ES-I3 (cell line): ENCODE data around the gene SLITRK3.
A peak's percentile ranks its signal among the peaks of the same experiment; 100 is the strongest.

ENCODE experiments used
- H3K36me3 ChIP-seq: 2 replicates; pipeline ENCODE4 v1.6.1; 2013; ENCODE audit warnings: mild to moderate bottlenecking, low read length, control low read depth, moderate library complexity; ENCODE audit not compliant: insufficient read depth
- H3K4me1 ChIP-seq: 2 replicates; pipeline ENCODE4 v1.6.1; 2013; ENCODE audit warnings: mild to moderate bottlenecking, control low read depth, low read length; ENCODE audit not compliant: insufficient read depth
- H3K9ac ChIP-seq: 2 replicates; pipeline ENCODE4 v1.6.1; 2013; ENCODE audit warnings: low read depth, mild to moderate bottlenecking, low read length, moderate library complexity
- H3K9me3 ChIP-seq: 2 replicates; pipeline ENCODE4 v1.6.1; 2013; ENCODE audit warnings: mild to moderate bottlenecking, low read length, moderate library complexity; ENCODE audit not compliant: control insufficient read depth, insufficient read depth

SLITRK3 gene

GRCh38 chr3:165197481-165197800, 1.3 kb upstream of the SLITRK3 start:
- no peaks in the 10 kb centered on the region for H3K9me3 ChIP-seq
- no peak overlapping the region for H3K9ac ChIP-seq
- H3K36me3 ChIP-seq: no peaks in the 10 kb centered on the region
- no peaks in the 10 kb centered on the region for H3K4me1 ChIP-seq

GRCh38 chr3:165196577-165197480, 645 bp upstream of the SLITRK3 start:
- Histone ChIP-seq H3K4me1 (peaks cover 1% of the 10 kb centered on the region; the same call in 1 of the 2 replicates), H3K9me3 (no peaks in the 10 kb centered on the region), H3K9ac (peak overlapping the region; percentile 59), H3K36me3 (no peaks in the 10 kb centered on the region)

- Histone ChIP-seq H3K9me3 (no peaks in the 10 kb centered on the region), H3K36me3 (no peaks in the 10 kb centered on the region), H3K4me1 (peaks cover 3% of the 10 kb centered on the region; the same call in 1 of the 2 replicates), H3K9ac (peak overlapping the region; percentile 59; the same call in 1 of the 2 replicates)
Observed at GRCh38 chr3:165195241-165195639, 944 bp downstream of the SLITRK3 start.

GRCh38 chr3:165194511-165195240, 1.5 kb downstream of the SLITRK3 start:
- Histone ChIP-seq H3K4me1 (peaks cover 3% of the 10 kb centered on the region; the same call in 1 of the 2 replicates), H3K9me3 (no peaks in the 10 kb centered on the region), H3K36me3 (no peaks in the 10 kb centered on the region), H3K9ac (peak overlapping the region; percentile 59; the same call in 1 of the 2 replicates)

GRCh38 chr3:165193366-165194254, 2.6 kb downstream of the SLITRK3 start:
- H3K4me1 ChIP-seq: peaks cover 3% of the 10 kb centered on the region; the same call in 1 of the 2 replicates
- no peaks in the 10 kb centered on the region for H3K9me3 ChIP-seq
- peak overlapping the region; percentile 59; the same call in 1 of the 2 replicates for H3K9ac ChIP-seq
- no peaks in the 10 kb centered on the region for H3K36me3 ChIP-seq

GRCh38 chr3:165192610-165193192, 3.5 kb downstream of the SLITRK3 start:
- Histone ChIP-seq H3K9me3 (no peaks in the 10 kb centered on the region), H3K9ac (peak overlapping the region; percentile 59; the same call in 1 of the 2 replicates)

GRCh38 chr3:165191491-165191890, 4.7 kb downstream of the SLITRK3 start:
- H3K9ac ChIP-seq: no peak overlapping the region
- no peaks in the 10 kb centered on the region for H3K9me3 ChIP-seq
- H3K36me3 ChIP-seq: no peaks in the 10 kb centered on the region
- peaks cover 3% of the 10 kb centered on the region; the same call in 1 of the 2 replicates for H3K4me1 ChIP-seq

More at GRCh38 chr3:165192610-165193192, 3.5 kb downstream of the SLITRK3 start:
- H3K36me3 ChIP-seq: no peaks in the 10 kb centered on the region
- H3K4me1 ChIP-seq: peaks cover 3% of the 10 kb centered on the region; the same call in 1 of the 2 replicates

- Histone ChIP-seq H3K4me1 (peaks cover 3% of the 10 kb centered on the region; the same call in 1 of the 2 replicates), H3K9ac (no peak overlapping the region), H3K36me3 (no peaks in the 10 kb centered on the region), H3K9me3 (no peaks in the 10 kb centered on the region)
Observed at GRCh38 chr3:165188452-165188851, 7.7 kb downstream of the SLITRK3 start.

GRCh38 chr3:165185707-165186327, 10.4 kb downstream of the SLITRK3 start:
- no peaks in the 10 kb centered on the region for H3K9me3 ChIP-seq
- H3K36me3 ChIP-seq: no peaks in the 10 kb centered on the region
- no peak overlapping the region for H3K9ac ChIP-seq
- H3K4me1 ChIP-seq: no peaks in the 10 kb centered on the region

- H3K4me1 ChIP-seq: no peaks in the 10 kb centered on the region
- H3K9me3 ChIP-seq: no peaks in the 10 kb centered on the region
- no peaks in the 10 kb centered on the region for H3K36me3 ChIP-seq
- H3K9ac ChIP-seq: no peak overlapping the region
Observed at GRCh38 chr3:165181556-165181955, 14.6 kb downstream of the SLITRK3 start.

- H3K9ac ChIP-seq: no peak overlapping the region
- no peaks in the 10 kb centered on the region for H3K9me3 ChIP-seq
- H3K36me3 ChIP-seq: no peaks in the 10 kb centered on the region
Observed at GRCh38 chr3:165170236-165170635, 25.9 kb downstream of the SLITRK3 start.

GRCh38 chr3:165169368-165169767, 26.8 kb downstream of the SLITRK3 start:
- Histone ChIP-seq H3K4me1 (no peaks in the 10 kb centered on the region), H3K9ac (no peak overlapping the region), H3K9me3 (no peaks in the 10 kb centered on the region), H3K36me3 (no peaks in the 10 kb centered on the region)

More at GRCh38 chr3:165170236-165170635, 25.9 kb downstream of the SLITRK3 start:
- H3K4me1 ChIP-seq: no peaks in the 10 kb centered on the region

- Histone ChIP-seq H3K4me1 (no peaks in the 10 kb centered on the region), H3K9ac (no peak overlapping the region), H3K9me3 (no peaks in the 10 kb centered on the region), H3K36me3 (no peaks in the 10 kb centered on the region)
Observed at GRCh38 chr3:165162883-165163282, 33.3 kb downstream of the SLITRK3 start.
